Midbrain (tissue), 1 donor: ENCODE measurements around the gene TSKS.
"Not testable (repeated sequence)": the region's sequence is repeated elsewhere in the genome, so short reads cannot be mapped to it uniquely, and the experiment has no call there.

Experiments used
- DNase-seq: peaks from one replicate; lab custom pipeline; 2025; lab: John Stamatoyannopoulos, UW

The TSKS gene

DNA sequence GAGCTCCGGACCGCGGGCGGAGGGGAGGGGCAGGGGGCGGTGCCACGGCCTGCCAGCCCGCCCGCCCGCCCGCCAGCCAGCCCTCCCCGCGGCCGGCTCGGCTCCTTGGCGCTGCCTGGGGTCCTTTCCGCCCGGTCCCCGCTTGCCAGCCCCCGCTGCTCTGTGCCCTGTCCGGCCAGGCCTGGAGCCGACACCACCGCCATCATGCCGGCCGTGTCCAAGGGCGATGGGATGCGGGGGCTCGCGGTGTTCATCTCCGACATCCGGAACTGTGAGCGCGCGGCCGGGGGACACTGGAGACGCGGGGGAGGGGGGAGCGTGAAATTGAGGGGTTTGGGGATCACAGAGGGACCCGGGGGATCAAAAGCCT, 3.8 kb upstream of the TSKS start, which contains the start of gene AP2A1:
TSS of gene AP2A1 (plus strand) at position 72 of the 370 bp plus-strand sequence. CDS start at position 205, 133 bp downstream.
- no peak for DNase-seq

- DNase-seq = peak; percentile 100
These were observed 3.2 kb upstream of the TSKS start for GRCh38 chr19:49766007-49766929.

DNA sequence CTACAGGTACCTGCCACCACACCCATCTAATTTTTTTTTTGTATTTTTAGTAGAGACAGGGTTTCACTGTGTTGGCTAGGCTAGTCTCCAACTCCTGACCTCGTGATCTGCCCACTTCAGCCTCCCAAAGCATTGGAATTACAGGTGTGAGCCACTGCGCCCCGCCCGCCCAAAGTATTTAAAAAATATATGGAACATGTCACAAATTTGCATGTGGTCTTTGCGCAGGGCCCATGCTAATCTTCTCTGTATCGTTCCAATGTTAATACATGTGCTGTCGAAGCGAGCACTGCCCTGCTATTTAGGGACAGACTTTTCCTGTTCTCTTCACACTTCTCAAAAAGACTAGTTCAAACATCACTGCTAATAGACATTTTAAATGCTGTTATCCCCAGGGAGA, 1.2 kb upstream of the TSKS start:
- no peak for DNase-seq

DNA sequence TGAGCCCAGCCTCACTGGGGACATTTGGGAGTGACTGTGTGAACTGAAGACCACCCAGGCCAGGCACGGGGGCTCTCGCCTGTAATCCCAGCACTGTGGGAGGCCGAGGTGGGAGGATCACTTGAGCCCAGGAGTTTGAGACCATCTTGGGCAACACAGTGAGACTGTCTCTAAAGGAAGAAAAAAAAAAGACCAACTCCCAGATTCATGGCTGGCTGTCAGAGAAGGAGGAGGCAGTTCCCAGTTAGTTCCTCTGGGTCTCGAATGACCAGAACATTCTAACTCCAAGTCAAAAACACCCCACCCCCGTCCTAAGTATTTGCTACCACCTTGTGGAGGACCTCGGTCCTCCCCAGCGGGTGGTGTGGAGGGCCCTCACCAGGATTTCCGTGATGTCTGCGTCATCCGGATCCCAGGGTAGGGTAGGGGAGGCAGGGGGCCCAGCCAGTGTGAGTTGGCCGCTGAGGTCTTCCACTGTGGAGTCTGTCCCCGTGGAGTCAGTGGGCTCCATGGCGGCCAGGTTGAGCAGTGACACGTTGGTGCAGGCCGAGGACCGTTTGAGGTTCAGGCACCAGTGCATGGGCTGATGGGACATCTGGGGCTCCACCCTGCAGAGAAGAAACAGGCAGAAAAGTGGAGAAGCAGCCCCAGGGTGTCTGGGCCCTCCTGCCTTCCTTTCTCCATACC, 1.3 kb downstream of the TSKS start:
- DNase-seq = no peak

GRCh38 chr19:49761249-49761624, 1.9 kb downstream of the TSKS start:
- no peak for DNase-seq

GRCh38 chr19:49758292-49758691, 4.8 kb downstream of the TSKS start:
- no peak for DNase-seq

DNA sequence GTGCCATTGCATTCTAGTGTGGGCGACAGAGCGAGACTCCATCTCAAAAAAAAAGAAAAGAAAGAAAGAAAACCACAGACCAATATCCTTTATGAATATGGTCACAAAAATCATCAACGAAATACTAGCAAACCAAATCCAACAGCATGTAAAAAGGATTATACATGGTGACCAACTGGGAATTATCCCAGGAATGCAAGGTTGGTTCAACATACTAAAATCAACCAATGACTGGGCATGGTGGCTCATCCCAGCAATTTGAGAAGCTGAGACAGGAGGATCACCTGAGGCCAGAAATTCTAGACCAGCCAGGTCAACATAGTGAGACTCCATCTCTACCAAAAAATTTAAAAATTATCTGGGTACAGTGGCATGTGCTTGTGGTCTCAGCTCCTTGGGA, 7.2 kb downstream of the TSKS start:
- no peak for DNase-seq

- no peak for DNase-seq
These were observed 10.4 kb downstream of the TSKS start for GRCh38 chr19:49752701-49753100.

DNA sequence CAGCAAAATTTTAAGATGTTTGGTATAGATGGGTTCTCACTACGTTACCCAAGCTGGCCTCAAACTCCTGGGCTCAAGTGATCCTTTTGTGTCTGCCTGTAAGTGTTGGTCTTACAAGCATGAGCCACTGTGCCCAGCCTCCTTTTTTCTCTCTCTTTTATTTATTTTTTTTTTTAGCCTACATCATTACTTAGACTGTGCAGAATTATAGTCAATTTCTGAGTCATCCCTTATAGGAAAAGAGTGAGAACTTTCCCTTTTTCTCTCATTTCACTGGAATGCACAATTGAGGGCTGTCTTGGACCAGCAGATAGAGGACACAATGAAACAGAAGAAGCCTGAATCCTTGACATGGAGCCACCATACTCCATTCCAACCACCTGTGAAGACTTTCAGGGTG, 13.3 kb downstream of the TSKS start:
- no peak for DNase-seq

DNA sequence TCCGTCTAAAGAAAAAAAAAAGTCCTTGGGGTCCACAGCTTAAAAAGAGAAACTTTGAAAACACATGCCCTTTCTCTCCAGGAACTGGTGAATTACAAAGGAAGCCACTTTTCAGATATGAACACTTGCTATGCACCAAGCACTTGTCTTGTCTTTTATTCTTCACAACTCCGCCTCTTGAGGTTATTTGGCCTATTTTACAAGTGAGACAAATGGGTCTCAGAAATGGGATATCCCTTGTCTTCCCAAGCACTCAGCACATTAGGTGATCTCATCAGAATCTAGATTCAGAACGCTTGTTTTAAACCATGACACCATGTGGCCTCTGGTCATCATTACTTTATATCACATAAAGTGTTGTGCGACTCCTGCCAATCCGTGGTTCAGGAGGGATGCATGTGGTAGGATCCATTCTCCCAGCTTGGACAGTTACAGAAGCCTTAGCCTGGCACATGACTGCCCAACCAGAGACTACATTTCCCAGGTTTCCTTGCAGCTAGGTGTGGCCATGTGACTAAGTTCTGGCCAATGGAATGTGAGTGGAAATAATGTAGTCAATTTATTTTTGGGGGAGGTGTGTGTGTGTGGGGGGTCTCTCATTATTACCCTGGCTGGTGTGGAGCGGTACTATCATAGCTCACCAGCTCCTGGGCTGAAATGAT, 13.9 kb downstream of the TSKS start:
- no peak for DNase-seq

GRCh38 chr19:49746206-49746958, 16.7 kb downstream of the TSKS start:
- no peak for DNase-seq

DNA sequence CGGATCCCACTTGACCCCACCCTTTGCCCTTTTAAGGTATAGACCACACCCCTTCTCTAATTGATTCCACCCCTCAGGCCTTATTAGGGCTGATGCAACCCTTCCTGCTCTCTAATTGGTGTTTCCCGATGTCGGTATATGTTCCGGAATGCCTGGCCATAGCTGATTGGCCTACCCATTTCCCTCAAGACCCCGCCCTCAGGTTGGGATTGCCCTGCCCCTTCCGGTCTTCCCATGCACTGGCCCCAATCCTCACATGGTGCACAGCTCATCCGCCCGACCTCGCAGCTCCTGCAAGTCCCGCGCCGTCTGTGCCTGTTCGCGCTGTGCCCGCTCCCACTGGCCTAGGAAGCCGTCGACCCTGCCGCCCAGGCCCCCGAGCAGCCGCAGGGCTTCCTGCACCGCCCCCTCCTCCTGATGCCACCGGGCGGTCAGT, 18.1 kb downstream of the TSKS start:
- DNase-seq = no peak

DNA sequence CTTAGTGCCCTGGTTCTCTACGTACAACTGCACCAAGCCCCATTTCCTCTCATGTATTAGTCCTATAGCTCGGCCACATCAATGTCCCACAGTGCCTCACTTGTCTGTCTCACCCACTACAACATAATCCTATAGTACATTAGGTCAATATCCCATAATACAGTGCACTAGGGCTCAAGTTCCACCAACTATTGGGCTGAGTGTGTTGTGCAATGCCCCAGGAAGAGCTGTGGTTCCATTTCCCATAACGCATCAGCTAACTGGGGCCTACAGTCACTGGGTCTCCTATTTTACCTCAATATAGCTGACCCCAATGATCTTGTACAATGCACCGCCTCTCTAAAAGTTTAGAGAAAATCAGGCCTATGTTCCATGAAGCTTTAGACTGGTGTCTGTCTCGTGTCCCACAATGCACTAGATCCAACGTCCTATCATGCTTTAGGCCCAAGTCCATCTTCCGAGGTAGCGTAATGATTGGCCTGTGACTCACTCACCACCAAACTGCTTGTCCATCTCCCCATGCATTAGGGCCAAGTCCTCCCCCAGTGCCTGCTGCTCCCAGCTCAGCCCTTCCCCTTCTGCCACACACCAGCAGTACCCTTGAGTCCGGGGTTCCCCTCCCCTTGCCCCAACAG, 21.8 kb downstream of the TSKS start:
- no peak for DNase-seq

GRCh38 chr19:49739933-49740332, 23.2 kb downstream of the TSKS start:
- DNase-seq = no peak

GRCh38 chr19:49739098-49739497, 24.0 kb downstream of the TSKS start:
- DNase-seq = no peak

GRCh38 chr19:49738268-49738667, 24.8 kb downstream of the TSKS start:
- DNase-seq = no peak

DNA sequence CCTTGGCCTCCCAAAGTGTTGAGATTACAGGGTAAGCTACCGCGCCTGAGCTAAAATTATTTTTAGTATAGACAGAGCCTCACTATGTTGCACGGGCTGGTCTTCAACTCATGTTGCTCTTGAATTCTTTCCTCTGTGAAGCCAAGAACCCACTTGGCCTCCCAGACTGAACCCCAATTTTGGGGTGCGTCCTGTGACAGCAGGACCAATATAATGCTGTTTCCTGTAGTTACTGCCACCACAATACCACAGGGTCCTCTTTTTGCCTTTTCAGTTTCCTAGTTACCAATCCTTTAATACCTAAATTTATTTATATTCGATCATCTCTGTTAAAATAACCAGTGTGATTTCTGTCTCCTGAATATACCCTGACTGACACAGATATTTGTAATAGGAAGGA, 32.9 kb downstream of the TSKS start:
- no peak for DNase-seq

DNA sequence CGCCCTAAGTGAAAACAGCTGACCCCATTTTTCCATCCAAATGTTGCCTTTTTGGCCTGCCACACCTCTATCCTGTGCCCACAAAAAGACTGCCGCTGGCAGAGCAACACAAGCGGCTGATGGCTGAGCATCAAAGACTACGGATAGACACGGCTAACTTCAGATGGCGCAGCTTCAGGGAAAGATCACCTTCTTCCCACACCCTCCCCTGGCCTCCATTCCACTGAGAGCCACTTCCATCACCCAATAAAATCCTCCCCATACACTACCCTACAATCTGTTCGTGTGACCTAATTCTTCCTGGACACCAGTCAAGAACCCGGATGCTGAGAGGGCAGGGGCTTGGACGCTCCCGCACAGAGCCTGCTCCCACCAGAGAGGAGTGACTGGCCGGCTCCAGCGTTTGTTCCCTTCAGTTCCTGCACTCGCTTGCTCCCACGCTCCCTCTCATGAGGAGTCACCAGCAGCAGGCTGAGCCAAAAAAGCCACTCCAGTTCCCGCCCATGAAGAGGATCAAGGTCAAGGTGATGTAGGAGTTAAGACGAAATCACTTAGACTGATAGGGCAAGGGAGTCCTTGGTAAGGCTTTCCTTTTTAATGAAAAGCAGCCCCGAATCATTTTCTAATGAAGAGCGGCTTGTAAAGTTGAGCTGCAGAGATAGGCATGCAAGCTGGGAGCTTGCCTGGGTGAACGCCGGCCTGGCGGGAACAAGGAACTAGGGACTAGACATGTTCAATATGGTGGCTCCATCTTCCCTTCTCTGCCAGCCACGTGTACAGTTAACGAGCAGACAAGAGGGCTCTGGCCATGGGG, 35.7 kb downstream of the TSKS start:
- no peak for DNase-seq

DNA sequence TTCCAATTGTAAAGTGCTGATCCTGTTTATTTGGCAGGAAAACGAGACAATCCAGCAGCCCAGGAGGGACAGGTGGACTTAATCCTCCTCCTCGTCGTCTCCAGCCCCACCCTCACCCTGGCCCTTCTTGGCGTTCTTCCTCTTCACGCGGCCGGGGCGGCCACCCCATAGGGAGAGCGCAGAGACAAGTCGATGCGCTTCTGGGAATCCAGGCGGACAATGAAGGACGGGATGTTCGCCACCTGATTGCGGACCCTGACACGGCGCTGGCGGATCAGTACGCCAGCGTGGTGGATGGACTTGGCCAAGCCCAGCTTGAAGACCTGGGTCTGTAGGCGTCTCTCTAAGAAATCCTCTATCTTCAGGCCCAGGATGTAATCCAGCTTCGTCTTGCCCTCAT, 43.7 kb downstream of the TSKS start:
- DNase-seq = not testable (repeated sequence)

GRCh38 chr19:49718991-49719390, 44.1 kb downstream of the TSKS start:
- DNase-seq = no peak

DNA sequence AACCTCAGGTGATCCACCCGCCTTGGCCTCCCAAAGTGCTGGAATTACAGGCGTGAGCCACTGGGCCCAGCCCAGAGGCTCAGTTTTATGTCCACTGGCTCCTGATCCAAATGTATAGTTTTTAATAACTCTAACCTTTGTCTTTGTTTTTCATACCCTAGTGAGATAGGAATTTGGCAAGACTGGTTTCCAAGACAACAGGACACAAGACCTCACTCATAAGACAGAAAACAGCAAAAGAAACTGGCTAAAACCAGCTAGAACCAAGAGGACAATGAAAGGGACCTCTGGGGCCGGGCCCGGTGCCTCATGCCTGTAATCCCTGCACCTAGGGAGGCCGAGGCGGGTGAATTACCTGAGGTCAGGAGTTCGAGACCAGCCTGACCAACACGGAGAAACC, 44.6 kb downstream of the TSKS start:
- no peak for DNase-seq
